Prostate gland (tissue), 2 donors: Measurements from ENCODE around the gene ETFB.

Source experiments
- POLR2A ChIP-seq: fragments of 450-650 bp; IDR thresholded peaks from one replicate; pipeline ENCODE4 v1.6.1; 2016; ENCODE audit warnings: antibody characterized with exemption, mild to moderate bottlenecking
- POLR2AphosphoS5 ChIP-seq: sonication (generic); formaldehyde crosslinking; IDR thresholded peaks from one replicate; pipeline ENCODE4 v1.6.1; 2017; ENCODE audit warnings: antibody characterized with exemption
- TF ChIP-seq, protein P1 (sequence below), 4 experiments: fragments of 200-600 bp in 2 of 4; fragments of 450-650 bp in 2 of 4; sonication (generic) in 2 of 4; IDR thresholded peaks; 1 replicate in 3 of 4; 2 replicates in 1 of 4; pipeline ENCODE4 v1.5.1; 2016 to 2019; ENCODE audit warnings: antibody characterized with exemption in 4 of 4, mild to moderate bottlenecking in 2 of 4, moderate library complexity in 2 of 4

DNA sequence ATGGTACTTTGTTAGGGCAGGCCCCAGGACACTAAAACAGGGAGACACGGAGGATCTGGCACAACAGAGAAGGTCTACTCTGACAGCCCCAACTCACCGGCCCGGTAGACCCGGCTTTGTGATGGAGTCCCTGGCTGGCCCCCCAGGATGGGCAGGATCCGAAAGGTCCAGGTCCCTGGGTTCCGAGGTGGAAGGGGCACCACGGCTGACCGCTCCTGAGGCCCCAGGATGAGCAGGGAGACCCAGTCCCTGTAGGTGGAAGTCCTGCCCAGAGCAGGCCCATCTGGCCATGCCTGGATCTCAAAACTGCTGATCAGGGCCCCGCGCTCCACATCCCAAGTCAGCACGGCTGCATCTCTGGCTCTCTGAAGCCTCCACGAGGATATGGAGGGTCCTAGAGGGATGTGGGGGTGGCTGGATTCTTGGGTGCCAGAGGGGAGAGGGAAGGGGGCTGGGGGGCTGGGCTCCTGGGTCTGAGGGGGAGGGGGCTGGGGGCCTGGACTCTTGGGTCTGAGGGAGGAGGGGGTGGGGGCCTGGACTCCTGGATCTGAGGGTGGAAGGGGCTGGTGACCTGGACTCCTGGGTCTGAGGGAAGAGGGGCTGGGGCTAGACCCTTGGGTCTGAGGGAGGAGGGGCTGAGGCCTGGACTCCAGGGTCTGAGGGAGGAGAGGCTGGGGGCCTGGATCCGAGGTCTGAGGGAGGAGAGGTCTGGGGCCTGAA is 28.9 kb downstream of the ETFB start:
- TF ChIP-seq, protein P1, sequence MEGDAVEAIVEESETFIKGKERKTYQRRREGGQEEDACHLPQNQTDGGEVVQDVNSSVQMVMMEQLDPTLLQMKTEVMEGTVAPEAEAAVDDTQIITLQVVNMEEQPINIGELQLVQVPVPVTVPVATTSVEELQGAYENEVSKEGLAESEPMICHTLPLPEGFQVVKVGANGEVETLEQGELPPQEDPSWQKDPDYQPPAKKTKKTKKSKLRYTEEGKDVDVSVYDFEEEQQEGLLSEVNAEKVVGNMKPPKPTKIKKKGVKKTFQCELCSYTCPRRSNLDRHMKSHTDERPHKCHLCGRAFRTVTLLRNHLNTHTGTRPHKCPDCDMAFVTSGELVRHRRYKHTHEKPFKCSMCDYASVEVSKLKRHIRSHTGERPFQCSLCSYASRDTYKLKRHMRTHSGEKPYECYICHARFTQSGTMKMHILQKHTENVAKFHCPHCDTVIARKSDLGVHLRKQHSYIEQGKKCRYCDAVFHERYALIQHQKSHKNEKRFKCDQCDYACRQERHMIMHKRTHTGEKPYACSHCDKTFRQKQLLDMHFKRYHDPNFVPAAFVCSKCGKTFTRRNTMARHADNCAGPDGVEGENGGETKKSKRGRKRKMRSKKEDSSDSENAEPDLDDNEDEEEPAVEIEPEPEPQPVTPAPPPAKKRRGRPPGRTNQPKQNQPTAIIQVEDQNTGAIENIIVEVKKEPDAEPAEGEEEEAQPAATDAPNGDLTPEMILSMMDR (IDR thresholded peaks at IDR 0.05), result no peak
- TF ChIP-seq POLR2AphosphoS5 (no peak), POLR2A (no peak)
